ENCODE measurements around the gene ONECUT2.

DNA sequence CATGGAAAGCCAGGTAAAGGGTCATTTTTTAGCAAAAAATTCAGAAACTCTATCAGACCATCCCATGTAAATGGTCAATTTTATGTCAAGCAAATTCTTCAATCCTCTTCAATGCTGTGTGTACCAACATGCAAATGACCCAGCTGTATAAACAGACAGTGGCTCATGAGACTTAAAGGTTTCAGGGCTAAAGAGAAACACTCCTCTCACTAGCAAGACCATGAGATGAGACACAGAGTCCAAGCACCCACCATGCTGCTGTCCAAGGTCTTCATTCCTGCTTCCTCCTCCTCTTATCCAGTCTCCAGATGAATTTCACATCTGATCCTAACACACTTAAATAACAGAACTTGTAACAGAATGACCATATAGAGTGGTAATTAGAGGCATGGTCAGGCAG lies 30.8 kb upstream of the ONECUT2 start:
- TF ChIP-seq CTCF (conservative IDR thresholded peaks at IDR 0.05; ENCODE audit: low read length) (no peak), EZH2phosphoT487 (IDR thresholded peaks at IDR 0.05; ENCODE audit: borderline replicate concordance, low read depth, low read length) (no peak)
